ENCODE data around the gene FAM221B.

DNA sequence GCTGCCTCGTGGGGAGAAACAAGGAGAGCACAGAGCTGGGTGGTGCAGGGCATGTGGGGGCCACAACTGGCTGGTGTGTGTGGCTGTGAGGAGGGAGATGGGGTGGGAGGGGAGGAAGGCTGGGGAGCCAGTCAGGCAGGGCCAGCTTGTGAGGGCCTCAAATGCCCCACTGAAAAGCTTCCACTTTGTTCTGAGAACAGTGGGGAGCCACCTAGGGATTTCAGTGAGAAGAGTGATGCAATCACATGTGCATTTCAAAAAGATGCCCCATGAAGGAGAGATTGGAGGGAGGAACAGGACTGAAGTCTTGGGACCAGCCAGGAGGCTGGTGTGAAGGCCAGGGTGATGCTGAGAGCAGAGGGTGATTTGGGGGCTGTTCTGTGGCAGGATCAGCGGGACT, 40.4 kb upstream of the FAM221B start:
- TF ChIP-seq, protein P1, sequence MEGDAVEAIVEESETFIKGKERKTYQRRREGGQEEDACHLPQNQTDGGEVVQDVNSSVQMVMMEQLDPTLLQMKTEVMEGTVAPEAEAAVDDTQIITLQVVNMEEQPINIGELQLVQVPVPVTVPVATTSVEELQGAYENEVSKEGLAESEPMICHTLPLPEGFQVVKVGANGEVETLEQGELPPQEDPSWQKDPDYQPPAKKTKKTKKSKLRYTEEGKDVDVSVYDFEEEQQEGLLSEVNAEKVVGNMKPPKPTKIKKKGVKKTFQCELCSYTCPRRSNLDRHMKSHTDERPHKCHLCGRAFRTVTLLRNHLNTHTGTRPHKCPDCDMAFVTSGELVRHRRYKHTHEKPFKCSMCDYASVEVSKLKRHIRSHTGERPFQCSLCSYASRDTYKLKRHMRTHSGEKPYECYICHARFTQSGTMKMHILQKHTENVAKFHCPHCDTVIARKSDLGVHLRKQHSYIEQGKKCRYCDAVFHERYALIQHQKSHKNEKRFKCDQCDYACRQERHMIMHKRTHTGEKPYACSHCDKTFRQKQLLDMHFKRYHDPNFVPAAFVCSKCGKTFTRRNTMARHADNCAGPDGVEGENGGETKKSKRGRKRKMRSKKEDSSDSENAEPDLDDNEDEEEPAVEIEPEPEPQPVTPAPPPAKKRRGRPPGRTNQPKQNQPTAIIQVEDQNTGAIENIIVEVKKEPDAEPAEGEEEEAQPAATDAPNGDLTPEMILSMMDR (IDR thresholded peaks at IDR 0.05; ENCODE audit: low read length), result no peak
- no peak for TF ChIP-seq EZH2 (optimal IDR thresholded peaks at IDR 0.05; ENCODE audit: low read depth, low read length)
- no peak for TF ChIP-seq EZH2phosphoT487 (IDR thresholded peaks at IDR 0.05; ENCODE audit: low read length)

Measured in MM.1S (cell line).